Stimulated activated CD4-positive, alpha-beta T cell treated with anti-CD3 and anti-CD28 coated beads, Interleukin-15, amount 100 ng/mL, for 1 hour (primary cell): ENCODE data around the gene OTOGL.
"Not testable (repeated sequence)": the region's sequence is repeated elsewhere in the genome, so short reads cannot be mapped to it uniquely, and the experiment has no call there.

Source experiments
- DNase-seq, 2 donors: peaks; one replicate each; pipeline ENCODE4 v3.0.0-alpha.2; 2020; ENCODE audit warnings: low read depth in 1 of 2, low spot score in 1 of 2

The OTOGL gene

DNA sequence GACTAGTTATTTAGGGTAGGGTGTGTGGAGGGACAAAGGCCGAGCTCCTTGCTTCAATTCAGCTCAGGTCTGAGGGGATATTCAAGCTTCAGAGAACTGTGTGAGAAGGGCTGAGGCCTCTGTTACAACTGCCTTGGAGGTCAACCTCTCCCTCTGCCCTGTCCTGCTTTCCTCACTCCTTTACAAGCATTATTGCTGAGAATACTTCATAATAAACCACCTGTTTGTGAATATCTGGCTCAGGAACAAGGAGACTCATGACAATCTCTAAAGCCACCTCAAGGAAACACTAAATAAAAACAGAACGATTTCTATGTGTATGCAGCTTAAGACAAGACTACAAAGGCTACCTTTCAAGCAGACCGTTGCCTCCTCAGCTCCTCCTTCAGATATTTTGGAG lies 21.7 kb downstream of the OTOGL start:
- no peak for DNase-seq

DNA sequence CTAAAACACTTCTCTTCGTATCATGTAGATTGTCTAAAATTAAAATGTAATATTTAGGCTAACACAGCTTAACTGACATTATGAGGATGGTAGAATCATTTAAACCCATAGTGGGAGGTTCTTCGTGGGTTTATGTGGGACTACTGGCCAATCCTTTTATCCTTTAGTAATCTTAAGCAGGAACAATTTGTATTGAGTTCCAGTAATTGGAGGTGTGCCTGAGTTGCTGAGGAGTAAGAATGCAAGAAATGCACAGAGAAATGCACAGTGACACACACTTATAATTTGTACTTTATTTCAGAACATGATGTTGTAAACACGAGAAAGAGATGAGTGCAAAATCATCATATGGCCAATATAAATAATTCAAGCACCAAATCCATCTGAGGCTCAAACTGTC lies 22.3 kb downstream of the OTOGL start:
- DNase-seq = no peak

DNA sequence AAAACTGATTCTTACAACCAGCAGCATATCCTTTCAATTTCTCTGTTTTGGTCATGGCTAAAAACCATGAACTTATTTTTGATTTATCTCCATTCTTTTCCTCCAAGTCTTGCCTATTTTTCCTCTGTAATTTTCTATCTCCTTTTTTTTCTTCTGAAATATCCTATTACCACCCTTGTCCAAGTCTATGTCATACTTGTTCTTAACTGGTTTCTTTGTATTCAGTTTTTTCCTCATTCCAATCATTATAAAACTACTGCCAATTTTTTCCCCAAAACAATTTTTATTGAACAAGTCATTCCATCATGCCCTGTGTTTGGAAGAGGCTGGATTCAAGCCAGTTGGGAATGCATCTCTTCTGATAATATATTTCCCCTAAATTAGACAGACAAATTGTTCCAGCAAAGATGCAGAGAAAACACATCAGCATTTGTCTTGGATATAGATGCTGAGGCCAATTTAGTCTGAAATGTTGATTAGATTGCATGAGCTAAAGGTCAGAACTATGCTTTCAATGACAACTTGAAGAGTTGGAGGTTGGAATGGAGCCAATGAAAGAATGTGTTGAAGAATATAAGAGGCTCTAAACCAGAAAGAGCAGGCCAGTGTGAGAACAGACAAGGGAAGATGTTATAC lies 30.7 kb downstream of the OTOGL start:
- DNase-seq = no peak

GRCh38 chr12:80135624-80136023 lies 36.3 kb downstream of the OTOGL start:
- no peak for DNase-seq

GRCh38 chr12:80140005-80140404 lies 40.7 kb downstream of the OTOGL start:
- no peak for DNase-seq

- no peak for DNase-seq
Measured at GRCh38 chr12:80142640-80143039, 43.3 kb downstream of the OTOGL start.

- DNase-seq = no peak
Measured at GRCh38 chr12:80143537-80143936, 44.2 kb downstream of the OTOGL start.

DNA sequence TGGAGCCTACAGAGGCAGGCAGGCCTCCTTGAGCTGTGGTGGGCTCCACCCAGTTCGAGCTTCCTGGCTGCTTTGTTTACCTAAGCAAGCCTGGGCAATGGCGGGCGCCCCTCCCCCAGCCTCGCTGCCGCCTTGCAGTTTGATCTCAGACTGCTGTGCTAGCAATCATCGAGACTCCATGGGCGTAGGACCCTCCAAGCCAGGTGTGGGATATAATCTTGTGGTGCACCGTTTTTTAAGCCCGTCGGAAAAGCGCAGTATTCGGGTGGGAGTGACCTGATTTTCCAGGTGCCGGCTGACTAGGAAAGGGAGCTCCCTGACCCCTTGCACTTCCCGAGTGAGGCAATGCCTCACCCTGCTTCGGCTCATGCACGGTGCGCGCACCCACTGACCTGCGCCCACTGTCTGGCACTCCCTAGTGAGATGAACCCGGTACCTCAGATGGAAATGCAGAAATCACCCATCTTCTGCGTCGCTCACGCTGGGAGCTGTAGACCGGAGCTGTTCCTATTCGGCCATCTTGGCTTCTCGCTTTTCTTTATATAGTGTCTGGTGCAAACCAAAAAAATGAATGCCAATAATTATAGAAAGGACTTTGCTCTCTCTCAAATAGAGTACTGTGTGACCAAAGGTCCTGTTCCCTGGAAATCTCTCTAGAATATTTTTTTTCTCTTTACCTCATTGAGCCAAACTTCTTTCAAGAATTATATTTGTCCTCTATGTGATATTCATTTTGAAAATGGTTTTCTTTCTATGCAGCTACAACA lies 50.4 kb downstream of the OTOGL start:
- not testable (repeated sequence) for DNase-seq

GRCh38 chr12:80151131-80151530 lies 51.8 kb downstream of the OTOGL start:
- no peak for DNase-seq

DNA sequence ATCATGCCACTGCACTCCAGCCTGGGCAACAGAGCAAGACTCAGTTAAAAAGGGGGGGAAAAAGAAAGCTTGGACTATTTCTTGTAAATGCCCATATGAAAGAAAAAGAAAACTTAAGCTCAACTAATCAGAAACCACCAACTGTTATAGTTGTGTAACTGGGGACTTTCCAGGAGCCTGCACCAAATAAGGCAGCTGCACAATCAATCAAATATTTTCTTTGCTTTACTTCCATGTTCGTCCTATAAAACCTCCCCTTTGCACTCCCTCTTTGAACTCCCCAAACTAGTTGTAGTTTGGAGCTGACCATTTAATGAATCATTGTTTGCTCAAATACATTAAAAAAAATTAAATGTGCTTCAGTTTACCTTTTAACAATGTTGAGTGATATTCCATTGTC lies 54.9 kb downstream of the OTOGL start:
- no peak for DNase-seq

- no peak for DNase-seq
Measured at GRCh38 chr12:80156306-80156705, 57.0 kb downstream of the OTOGL start.

GRCh38 chr12:80157645-80158044 lies 58.3 kb downstream of the OTOGL start:
- no peak for DNase-seq

- no peak for DNase-seq
Measured at GRCh38 chr12:80161612-80162011, 62.3 kb downstream of the OTOGL start.

DNA sequence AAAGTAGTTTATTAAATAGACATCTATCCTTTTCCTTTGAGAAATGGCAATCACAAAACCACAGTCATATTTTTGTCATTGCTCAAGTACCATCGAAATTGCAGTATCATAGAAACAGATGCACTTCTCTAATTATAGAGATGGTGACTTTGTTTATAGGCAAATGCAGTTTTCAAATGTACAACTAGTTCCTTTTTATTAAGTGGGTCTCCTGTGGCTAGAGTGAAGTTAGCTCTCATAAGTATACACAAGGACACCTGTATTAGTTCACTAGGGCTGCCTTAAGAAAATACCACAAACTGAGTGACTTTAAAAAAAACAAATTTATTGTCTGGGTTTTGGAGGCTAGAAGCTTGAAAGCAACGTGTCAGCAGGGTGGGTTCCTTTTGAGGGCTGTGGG lies 62.8 kb downstream of the OTOGL start:
- no peak for DNase-seq

- no peak for DNase-seq
Measured at GRCh38 chr12:80165746-80166145, 66.4 kb downstream of the OTOGL start.

DNA sequence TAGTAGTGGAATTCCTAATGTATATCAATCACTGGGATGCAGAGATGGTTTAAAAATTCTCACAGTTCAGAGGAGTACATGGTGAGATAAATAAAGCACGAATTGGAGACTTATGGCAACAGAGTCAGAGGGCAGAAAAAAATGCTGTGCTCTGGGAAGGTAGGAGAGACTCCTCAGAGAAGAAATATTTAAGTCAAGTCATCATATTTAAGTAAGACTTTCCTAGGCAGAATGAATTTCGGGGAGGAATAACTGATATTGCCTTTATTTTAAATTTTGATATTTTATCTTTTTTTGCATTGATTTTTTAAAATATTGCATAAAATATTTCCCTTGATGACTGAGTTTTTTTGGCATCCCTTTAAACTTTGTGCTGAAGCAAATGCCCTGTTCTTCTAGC lies 67.4 kb downstream of the OTOGL start:
- no peak for DNase-seq

GRCh38 chr12:80168936-80169335 lies 69.6 kb downstream of the OTOGL start:
- no peak for DNase-seq

DNA sequence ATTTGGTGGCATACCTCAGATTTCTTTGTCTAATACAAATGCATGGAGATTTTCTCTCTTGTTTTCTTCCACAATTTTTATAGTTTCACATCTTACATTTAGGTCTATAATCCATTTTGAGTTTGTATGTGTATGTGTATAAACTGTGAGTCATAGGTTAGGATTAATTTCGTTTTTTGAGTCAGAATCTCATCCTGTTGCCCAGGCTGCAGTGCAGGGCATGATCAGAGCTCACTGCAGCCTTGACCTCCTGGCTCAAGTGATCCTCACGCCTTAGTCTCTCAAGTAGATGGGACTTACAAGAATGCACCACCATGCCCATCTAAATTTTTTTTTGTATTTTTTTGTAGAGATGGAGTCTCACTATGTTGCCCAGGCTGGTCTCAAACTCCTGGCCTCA lies 71.6 kb downstream of the OTOGL start:
- DNase-seq = no peak

- DNase-seq = no peak
Measured at GRCh38 chr12:80173083-80173864, 73.9 kb downstream of the OTOGL start.

GRCh38 chr12:80175307-80175930 lies 76.1 kb downstream of the OTOGL start:
- no peak for DNase-seq

- DNase-seq = no peak
Measured at GRCh38 chr12:80176706-80177105, 77.4 kb downstream of the OTOGL start.

- DNase-seq = no peak
Measured at GRCh38 chr12:80178846-80179245, 79.5 kb downstream of the OTOGL start.
